AG04450 (cell line): ENCODE measurements around the gene B9D1. TPM values are rescaled to one million over a fixed set of nuclear protein-coding genes. Genes with fewer than 3 reads are reported as not detected.

Source experiments
- CTCF ChIA-PET: fragments of 300-600, 350-600 bp; formaldehyde crosslinking; extraction: SDS; loops from one replicate; lab custom pipeline; 2022; ENCODE audit warnings: antibody characterized with exemption, inconsistent platforms; lab: Charles Lee
- POLR2A ChIA-PET: fragments of 350-600 bp; formaldehyde crosslinking; extraction: SDS; loops from one replicate; lab custom pipeline; 2021; ENCODE audit warnings: antibody characterized with exemption, inconsistent platforms; lab: Yijun Ruan, JAX
- DNase-seq: peaks from one replicate; pipeline ENCODE4 v3.0.0-alpha.2; 2011; ENCODE audit warnings: low read depth, low spot score
- H3K27ac ChIP-seq: one replicate; pipeline ENCODE4 v1.5.1; 2012; ENCODE audit warnings: low read depth, low read length, control low read depth
- H3K27me3 ChIP-seq: one replicate; pipeline ENCODE4 v1.6.0; 2012; ENCODE audit warnings: low read length; ENCODE audit not compliant: control insufficient read depth, insufficient read depth
- H3K4me3 ChIP-seq: 2 replicates; pipeline ENCODE4 v1.5.1; 2011; ENCODE audit warnings: mild to moderate bottlenecking, low read depth, low read length, control low read depth
- H3K9me3 ChIP-seq: 2 replicates; pipeline ENCODE4 v1.5.1; 2012; ENCODE audit warnings: low read length; ENCODE audit not compliant: control insufficient read depth, insufficient read depth
- polyA plus RNA-seq: library from polyadenylated mRNA; depleted of rRNA; stranded (reverse); fragments of >200 nt; gene quantifications from 2 replicates; pipeline ENCODE4 v1.2.3, GENCODE V29; 2011
- TF ChIP-seq, protein P1 (sequence below): IDR thresholded peaks from 2 replicates; pipeline ENCODE4 v1.5.1; 2011; ENCODE audit warnings: low read depth, low read length, control low read depth, inconsistent platforms

The B9D1 gene
- polyA plus RNA-seq, 1 experiment: 35.2 TPM

DNA sequence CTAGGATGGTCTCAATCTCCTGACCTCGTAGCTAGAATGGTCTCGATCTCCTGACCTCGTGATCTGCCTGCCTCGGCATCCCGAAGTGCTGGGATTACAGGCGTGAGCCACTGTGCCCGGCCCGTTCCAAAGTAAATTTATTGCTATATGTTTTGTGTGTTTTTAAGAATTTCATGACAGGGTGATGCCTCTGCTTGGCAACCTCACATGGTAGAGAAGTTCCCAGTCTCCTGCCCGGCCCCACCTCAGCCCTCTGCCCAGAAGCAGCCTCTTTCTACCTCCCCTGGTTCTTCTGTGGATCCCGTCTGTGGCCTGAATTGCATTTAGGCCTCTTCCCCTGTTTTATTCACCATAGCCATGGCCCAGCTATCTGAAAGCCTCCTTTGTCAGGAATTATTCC is 55.0 kb downstream of the B9D1 start:
- no peak for DNase-seq
- TF ChIP-seq, protein P1, sequence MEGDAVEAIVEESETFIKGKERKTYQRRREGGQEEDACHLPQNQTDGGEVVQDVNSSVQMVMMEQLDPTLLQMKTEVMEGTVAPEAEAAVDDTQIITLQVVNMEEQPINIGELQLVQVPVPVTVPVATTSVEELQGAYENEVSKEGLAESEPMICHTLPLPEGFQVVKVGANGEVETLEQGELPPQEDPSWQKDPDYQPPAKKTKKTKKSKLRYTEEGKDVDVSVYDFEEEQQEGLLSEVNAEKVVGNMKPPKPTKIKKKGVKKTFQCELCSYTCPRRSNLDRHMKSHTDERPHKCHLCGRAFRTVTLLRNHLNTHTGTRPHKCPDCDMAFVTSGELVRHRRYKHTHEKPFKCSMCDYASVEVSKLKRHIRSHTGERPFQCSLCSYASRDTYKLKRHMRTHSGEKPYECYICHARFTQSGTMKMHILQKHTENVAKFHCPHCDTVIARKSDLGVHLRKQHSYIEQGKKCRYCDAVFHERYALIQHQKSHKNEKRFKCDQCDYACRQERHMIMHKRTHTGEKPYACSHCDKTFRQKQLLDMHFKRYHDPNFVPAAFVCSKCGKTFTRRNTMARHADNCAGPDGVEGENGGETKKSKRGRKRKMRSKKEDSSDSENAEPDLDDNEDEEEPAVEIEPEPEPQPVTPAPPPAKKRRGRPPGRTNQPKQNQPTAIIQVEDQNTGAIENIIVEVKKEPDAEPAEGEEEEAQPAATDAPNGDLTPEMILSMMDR: no peak
- Histone ChIP-seq H3K27ac (no peak overlapping the region), H3K4me3 (no peak overlapping the region), H3K27me3 (no peaks in the 10 kb centered on the region), H3K9me3 (no peaks in the 10 kb centered on the region)
- CTCF ChIA-PET: no interaction called here
- POLR2A ChIA-PET: no interaction called here

GRCh38 chr17:19306160-19307111 is 56.1 kb downstream of the B9D1 start:
- Histone ChIP-seq H3K27ac (no peak overlapping the region), H3K9me3 (no peaks in the 10 kb centered on the region), H3K27me3 (no peaks in the 10 kb centered on the region), H3K4me3 (no peak overlapping the region)
- TF ChIP-seq, protein P1: no peak
- DNase-seq: no peak
- ChIA-PET CTCF (no interaction called here), POLR2A (no interaction called here)

GRCh38 chr17:19305761-19306159 is 56.8 kb downstream of the B9D1 start:
- TF ChIP-seq, protein P1: no peak
- ChIA-PET POLR2A (no interaction called here), CTCF (no interaction called here)
- Histone ChIP-seq H3K4me3 (no peak overlapping the region), H3K27ac (no peak overlapping the region), H3K27me3 (no peaks in the 10 kb centered on the region), H3K9me3 (no peaks in the 10 kb centered on the region)
- no peak for DNase-seq

- no peaks in the 10 kb centered on the region for H3K27me3 ChIP-seq
- no peaks in the 10 kb centered on the region for H3K9me3 ChIP-seq
- no peak overlapping the region for H3K4me3 ChIP-seq
- no peak for DNase-seq
- TF ChIP-seq, protein P1: no peak
- H3K27ac ChIP-seq: no peak overlapping the region
- POLR2A ChIA-PET: no interaction called here
- CTCF ChIA-PET: no interaction called here
Measured at GRCh38 chr17:19305256-19305655, 57.3 kb downstream of the B9D1 start.

- no peak for DNase-seq
- TF ChIP-seq, protein P1: no peak
- ChIA-PET POLR2A (no interaction called here), CTCF (no interaction called here)
- Histone ChIP-seq H3K4me3 (no peak overlapping the region), H3K27ac (no peak overlapping the region), H3K27me3 (no peaks in the 10 kb centered on the region), H3K9me3 (no peaks in the 10 kb centered on the region)
Measured at GRCh38 chr17:19304751-19305150, 57.8 kb downstream of the B9D1 start.
